Tibial nerve (tissue), 4 donors: ENCODE results near the gene ZNF778. TPM values are rescaled to one million over a fixed set of nuclear protein-coding genes. Genes with fewer than 3 reads are reported as not detected.
A peak's percentile ranks its signal among the peaks of the same experiment; 100 is the strongest.
"Not testable (repeated sequence)": the region's sequence is repeated elsewhere in the genome, so short reads cannot be mapped to it uniquely, and the experiment has no call there.

Experiments
- DNase-seq, 2 donors: peaks; one replicate each; pipeline ENCODE4 v3.0.0-alpha.2; 2019; ENCODE audit warnings: low spot score in 2 of 2
- H3K27ac ChIP-seq, 4 donors: fragments of 200-600 bp; sonication (generic) in 3 of 4; one replicate each; pipeline ENCODE4 v1.5.1; 2017 to 2019; ENCODE audit warnings: mild to moderate bottlenecking in 1 of 4
- H3K27me3 ChIP-seq, 2 donors: fragments of 200-600 bp; sonication (generic) in 1 of 2; one replicate each; pipeline versions ENCODE4 v1.5.1 to v1.6.0; 2017 to 2019
- H3K36me3 ChIP-seq, 3 donors: fragments of 200-600 bp; sonication (generic); one replicate each; pipeline ENCODE4 v1.5.1; 2018 to 2019
- H3K4me1 ChIP-seq, 4 donors: fragments of 200-600 bp; sonication (generic) in 3 of 4; one replicate each; pipeline ENCODE4 v1.5.1; 2017 to 2019
- H3K4me3 ChIP-seq, 4 donors: fragments of 200-600 bp; sonication (generic) in 3 of 4; one replicate each; pipeline ENCODE4 v1.5.1; 2017 to 2019; ENCODE audit warnings: mild to moderate bottlenecking in 1 of 4, moderate library complexity in 1 of 4
- H3K9me3 ChIP-seq, 4 donors: fragments of 200-600 bp; sonication (generic) in 3 of 4; one replicate each; pipeline ENCODE4 v1.5.1; 2017 to 2019
- CTCF ChIP-seq, 5 experiments: fragments of 200-600 bp in 3 of 5; fragments of 450-650 bp in 2 of 5; sonication (generic) in 3 of 5; IDR thresholded peaks; one replicate each; pipeline ENCODE4 v1.5.1; 2016 to 2019; ENCODE audit warnings: antibody characterized with exemption in 5 of 5, mild to moderate bottlenecking in 3 of 5, moderate library complexity in 2 of 5
- EP300 ChIP-seq, 2 donors: sonication (generic); formaldehyde crosslinking; IDR thresholded peaks; one replicate each; pipeline ENCODE4 v1.6.1; 2017; ENCODE audit warnings: antibody characterized with exemption in 2 of 2, mild to moderate bottlenecking in 1 of 2
- POLR2A ChIP-seq, 2 donors: fragments of 450-650 bp; IDR thresholded peaks; one replicate each; pipeline ENCODE4 v1.6.1; 2017; ENCODE audit warnings: antibody characterized with exemption in 2 of 2, mild to moderate bottlenecking in 2 of 2, moderate library complexity in 2 of 2
- WGBS, 2 donors: methylation state at CpG; one replicate each; pipeline ENCODE4 v1.1.5; 2018; 5-methylcytosine and 5-hydroxymethylcytosine counted together
- total RNA-seq, 4 donors: library from RNA; depleted of rRNA; stranded (reverse); fragments of >200 nt; gene quantifications; one replicate each; pipeline ENCODE4 v1.1.0, GENCODE V29; 2016

Gene ZNF778
- total RNA-seq, 4 donors from 2014 or later = 11.2 to 26.0 (median 16.2) TPM

DNA sequence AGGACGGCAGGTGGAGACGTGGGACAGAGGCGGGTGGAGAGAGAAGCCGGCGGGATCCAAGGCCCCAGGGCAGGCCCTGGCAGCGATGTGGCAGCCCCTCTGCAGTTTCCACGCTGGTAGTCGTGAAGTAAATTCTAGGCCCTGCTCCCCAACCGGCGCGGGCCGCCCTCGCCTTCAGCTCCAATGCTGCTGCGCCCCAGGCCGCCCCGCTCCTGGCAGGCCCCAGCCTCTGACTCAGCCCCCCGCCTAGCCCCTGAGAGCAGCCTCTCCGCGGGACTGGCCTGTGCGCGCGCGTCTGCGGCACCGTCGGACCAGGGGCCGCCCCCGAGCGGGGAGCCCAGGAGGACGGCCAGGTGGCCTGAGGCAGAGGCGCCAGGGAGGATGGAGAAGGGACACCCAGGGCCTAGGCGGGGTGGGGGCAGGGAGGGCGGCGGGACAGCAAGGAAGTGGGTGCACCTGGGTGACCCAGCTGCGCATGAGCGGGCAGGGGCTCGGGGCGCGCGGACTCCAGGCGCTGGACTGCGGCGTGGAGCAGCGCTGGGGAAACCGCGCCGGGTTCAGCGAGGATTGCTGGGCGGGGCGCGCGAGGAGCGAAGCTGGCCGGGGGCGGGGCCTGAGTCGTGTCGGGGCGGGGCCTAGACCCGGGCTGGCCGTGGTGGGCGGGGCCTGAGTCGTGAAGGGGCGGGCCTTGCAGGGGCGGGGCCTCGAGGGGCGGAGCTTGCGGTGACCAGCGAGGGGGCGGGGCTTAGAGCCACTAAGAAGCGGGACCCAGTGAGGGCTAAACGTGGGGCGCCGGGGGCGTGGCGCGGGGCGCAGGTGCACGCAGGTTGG, 29.6 kb downstream of the ZNF778 start:
- no peak for TF ChIP-seq CTCF (IDR thresholded peaks at IDR 0.05)
- TF ChIP-seq EP300 (IDR thresholded peaks at IDR 0.05) = no peak
- no peak for TF ChIP-seq POLR2A (IDR thresholded peaks at IDR 0.05)
- Histone ChIP-seq H3K9me3 (peaks cover 0 to 15% (median 0%) of the 10 kb centered on the region in 4 donors), H3K4me3 (peak overlapping the region; percentile 24 to 58 (median 54)), H3K27me3 (peaks cover 0 to 5% of the 10 kb centered on the region in 2 donors), H3K4me1 (peaks cover 0 to 9% (median 6%) of the 10 kb centered on the region in 4 donors), H3K27ac (no peak overlapping the region), H3K36me3 (no peaks in the 10 kb centered on the region)
- peak; percentile 85 to 87 for DNase-seq
- 3 to 6% methylated on average over 34 to 60 of the region's 78 CpGs for WGBS, 2 donors

- Histone ChIP-seq H3K9me3 (peaks cover 0 to 15% (median 0%) of the 10 kb centered on the region in 4 donors), H3K4me3 (peak overlapping the region; percentile 24 to 58 (median 40))
- H3K27ac ChIP-seq, H3K36me3 ChIP-seq, H3K27me3 ChIP-seq, DNase-seq, H3K4me1 ChIP-seq: not testable (repeated sequence)
- WGBS, 2 donors = 5% methylated on average over 11 to 12 of the region's 45 CpGs
These were observed 30.2 kb downstream of the ZNF778 start for GRCh38 chr16:89247734-89248075.

- DNase-seq = no peak
- Histone ChIP-seq H3K27me3 (peaks cover 0 to 5% of the 10 kb centered on the region in 2 donors), H3K9me3 (peaks cover 0 to 15% (median 0%) of the 10 kb centered on the region in 4 donors), H3K27ac (no peak overlapping the region), H3K36me3 (no peaks in the 10 kb centered on the region), H3K4me3 (peak overlapping the region in 3 of 4 donors; percentile 28 to 58 (median 53)), H3K4me1 (peaks cover 0 to 9% (median 6%) of the 10 kb centered on the region in 4 donors)
- 64 to 69% methylated on average over 64 to 68 of the region's 69 CpGs for WGBS, 2 donors
- TF ChIP-seq CTCF (IDR thresholded peaks at IDR 0.05) (no peak), EP300 (IDR thresholded peaks at IDR 0.05) (no peak), POLR2A (IDR thresholded peaks at IDR 0.05) (no peak)
These were observed 30.9 kb downstream of the ZNF778 start for GRCh38 chr16:89248196-89248982.

- no peak overlapping the region for H3K27ac ChIP-seq
- no peaks in the 10 kb centered on the region for H3K36me3 ChIP-seq
- no peak for DNase-seq
- H3K4me1 ChIP-seq = peaks cover 0 to 16% (median 10%) of the 10 kb centered on the region in 4 donors
- peaks cover 0 to 7% (median 0%) of the 10 kb centered on the region in 4 donors for H3K9me3 ChIP-seq
- 93% methylated on average over 10 of the region's 10 CpGs for WGBS, 2 donors
- H3K4me3 ChIP-seq = no peak overlapping the region
- H3K27me3 ChIP-seq = peaks cover 0 to 21% of the 10 kb centered on the region in 2 donors
- TF ChIP-seq EP300 (IDR thresholded peaks at IDR 0.05) (no peak), POLR2A (IDR thresholded peaks at IDR 0.05) (no peak), CTCF (IDR thresholded peaks at IDR 0.05) (no peak)
These were observed 36.2 kb downstream of the ZNF778 start for GRCh38 chr16:89253548-89254287.

GRCh38 chr16:89256651-89257254, 39.2 kb downstream of the ZNF778 start:
- no peak for DNase-seq
- H3K9me3 ChIP-seq = peaks cover 0 to under 1% (median 0%) of the 10 kb centered on the region in 4 donors
- peak overlapping the region; percentile 26 to 45 (median 38) for H3K4me3 ChIP-seq
- TF ChIP-seq EP300 (IDR thresholded peaks at IDR 0.05) (no peak), CTCF (IDR thresholded peaks at IDR 0.05) (no peak), POLR2A (IDR thresholded peaks at IDR 0.05) (no peak)
- H3K36me3 ChIP-seq = no peaks in the 10 kb centered on the region
- WGBS, 2 donors = 7 to 11% methylated on average over 10 to 26 of the region's 57 CpGs
- H3K4me1 ChIP-seq = peaks cover 0 to 16% (median 10%) of the 10 kb centered on the region in 4 donors
- peaks cover 0 to 21% of the 10 kb centered on the region in 2 donors for H3K27me3 ChIP-seq
- H3K27ac ChIP-seq = no peak overlapping the region
